ENCODE results near the gene SYNE3.

SYNE3 gene

DNA sequence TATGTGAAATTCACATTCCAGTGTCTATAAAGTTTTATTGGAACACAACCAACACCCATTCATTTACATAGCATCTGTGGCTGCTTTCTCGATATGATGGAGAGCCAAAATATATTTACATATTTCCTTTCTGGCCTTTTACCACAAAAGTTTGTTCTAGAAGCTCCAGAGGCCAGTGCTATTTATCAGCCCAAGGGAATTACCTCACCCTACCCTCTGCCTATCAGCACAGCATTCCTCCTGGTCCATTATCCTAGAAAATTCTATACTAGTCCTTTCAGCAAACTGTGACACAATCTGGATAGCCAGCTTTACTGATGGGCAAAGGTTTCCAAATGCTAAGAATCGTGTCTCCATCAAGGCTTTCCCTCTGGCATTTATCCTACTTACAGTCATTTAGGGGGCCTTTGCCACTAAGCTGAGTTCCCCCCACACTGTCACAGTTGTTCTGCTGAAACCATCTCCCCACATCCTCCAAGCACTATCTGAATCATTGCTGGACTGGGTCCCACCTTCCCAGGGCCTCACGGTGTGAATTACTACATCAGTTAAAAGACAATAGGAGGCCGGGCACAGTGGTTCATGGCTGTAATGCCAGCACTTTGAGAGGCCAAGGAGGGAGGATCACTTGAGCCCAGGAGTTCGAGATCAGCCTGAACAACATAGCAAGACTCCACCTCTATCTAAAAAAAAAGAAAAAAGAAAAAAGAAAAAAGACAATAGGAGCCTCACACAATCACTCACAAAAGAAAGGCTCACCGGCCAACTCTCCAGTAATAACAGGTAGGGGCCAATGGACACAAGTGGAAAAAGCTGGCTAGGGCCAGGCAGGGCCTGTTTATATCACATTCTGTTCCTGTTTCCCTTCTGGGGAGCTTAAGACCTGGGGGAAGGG, 12.1 kb downstream of the SYNE3 start:
- peak; percentile 49 for DNase-seq (ENCODE audit: low spot score)

- DNase-seq (ENCODE audit: low spot score) = no peak
Observed at GRCh38 chr14:95503365-95504134, 12.9 kb downstream of the SYNE3 start.

DNA sequence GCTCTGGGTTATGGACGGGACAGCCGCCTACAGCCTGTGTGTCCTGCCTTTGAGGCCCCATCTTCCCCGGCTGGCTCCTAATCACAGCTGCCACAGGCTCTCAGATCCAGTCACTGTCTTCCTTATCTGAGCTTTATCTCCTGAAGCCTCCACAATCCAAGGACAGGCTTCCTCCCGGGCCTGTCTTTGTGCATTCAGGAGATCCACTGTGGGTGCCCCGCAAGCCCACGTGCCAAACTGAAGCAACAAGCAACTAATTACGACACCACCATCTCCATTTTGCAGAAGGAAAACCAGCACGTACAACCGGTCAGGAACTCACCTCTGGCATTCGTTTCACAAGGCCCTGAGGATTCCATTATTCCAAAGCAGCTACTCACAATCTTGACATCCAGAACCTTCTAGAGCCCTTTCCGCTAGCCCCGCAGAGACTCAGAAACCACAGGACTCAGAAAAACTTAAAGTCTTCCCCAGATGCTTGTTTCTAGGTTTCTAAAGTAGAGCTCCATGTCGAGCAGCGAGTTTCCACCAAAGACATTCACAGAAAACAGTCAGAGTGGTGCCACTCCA, 14.0 kb downstream of the SYNE3 start:
- DNase-seq (ENCODE audit: low spot score) = no peak

GRCh38 chr14:95500772-95501401, 15.6 kb downstream of the SYNE3 start:
- DNase-seq (ENCODE audit: low spot score) = peak; percentile 89

- DNase-seq (ENCODE audit: low spot score) = no peak
Observed at GRCh38 chr14:95500201-95500681, 16.2 kb downstream of the SYNE3 start.

DNA sequence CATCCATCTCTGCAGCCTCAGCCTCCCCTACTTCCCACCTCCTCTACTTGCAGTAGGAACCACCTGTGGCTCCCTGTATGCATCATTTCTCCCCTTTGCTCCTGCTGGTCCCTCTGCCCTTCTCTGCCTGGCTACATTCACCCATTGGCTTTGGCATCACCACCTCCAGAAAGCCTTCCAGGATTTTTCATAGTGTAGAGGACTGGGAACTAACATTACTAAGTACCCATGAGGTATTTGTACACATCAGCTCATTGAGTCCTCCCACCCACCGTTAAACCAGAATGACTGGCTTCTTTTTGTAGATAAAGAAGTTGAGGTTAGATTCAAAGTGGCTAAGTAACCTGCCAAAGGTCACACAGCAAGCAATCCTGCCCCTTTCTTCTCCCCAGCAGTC, 17.1 kb downstream of the SYNE3 start:
- DNase-seq (ENCODE audit: low spot score) = no peak

DNA sequence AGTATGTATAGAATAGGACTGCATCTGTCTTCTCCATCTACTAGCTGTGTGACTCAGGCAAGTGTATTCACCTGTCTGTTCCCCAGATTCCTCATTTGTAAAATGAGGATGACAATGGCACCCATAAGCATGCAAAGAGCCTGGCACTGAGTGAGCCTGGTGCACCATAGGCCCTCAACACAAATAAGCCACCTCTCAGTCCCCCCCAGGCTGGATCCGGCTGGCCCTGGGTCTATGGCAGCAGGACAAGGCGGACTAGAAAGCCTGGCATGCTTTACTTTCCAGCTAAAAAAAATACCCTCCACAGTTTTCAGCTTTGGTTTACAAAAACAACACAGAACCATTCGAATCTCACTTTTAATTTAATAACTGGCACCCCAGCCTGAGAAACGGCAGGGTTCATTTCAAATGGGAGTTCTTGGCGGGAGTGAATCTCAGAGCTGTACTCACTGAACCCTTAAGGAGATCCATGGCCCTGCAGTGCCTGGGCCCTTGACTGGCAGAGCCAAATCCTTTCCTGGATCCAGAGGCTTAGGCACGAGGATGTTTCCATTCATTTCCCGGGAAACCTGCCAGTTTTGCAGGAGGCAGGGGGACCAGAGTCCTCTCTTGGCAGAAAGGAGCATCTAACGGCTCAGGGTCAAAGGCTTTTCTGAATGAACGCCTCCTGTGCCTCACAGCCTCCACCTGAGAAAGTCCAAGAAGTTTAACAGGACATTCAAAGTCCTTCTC, 17.7 kb downstream of the SYNE3 start:
- no peak for DNase-seq (ENCODE audit: low spot score)

DNA sequence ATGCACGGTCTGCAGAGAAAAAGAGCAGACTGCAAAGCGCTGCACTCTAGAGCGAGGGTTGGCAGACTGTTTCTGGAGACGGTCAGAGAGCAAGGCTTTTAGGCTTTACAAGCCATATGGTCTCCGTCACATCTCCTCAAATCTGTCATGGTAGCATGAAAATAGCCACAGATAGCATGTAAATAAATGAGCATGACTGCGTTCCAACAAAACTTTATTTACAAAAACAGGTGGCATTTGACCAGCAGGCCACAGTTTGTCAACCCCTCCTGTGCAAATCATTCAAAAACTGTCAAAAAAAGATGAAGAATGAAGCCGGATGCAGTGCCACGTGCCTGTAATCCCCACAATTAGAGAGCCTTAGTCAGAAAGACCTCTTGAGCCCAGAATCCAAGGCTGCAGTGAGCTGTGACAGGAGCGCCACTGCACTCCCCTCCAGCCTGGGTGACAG, 18.9 kb downstream of the SYNE3 start:
- no peak for DNase-seq (ENCODE audit: low spot score)

GRCh38 chr14:95496690-95497259, 19.7 kb downstream of the SYNE3 start:
- DNase-seq (ENCODE audit: low spot score) = no peak

- peak; percentile 51 for DNase-seq (ENCODE audit: low spot score)
Observed at GRCh38 chr14:95496111-95496681, 20.3 kb downstream of the SYNE3 start.

DNA sequence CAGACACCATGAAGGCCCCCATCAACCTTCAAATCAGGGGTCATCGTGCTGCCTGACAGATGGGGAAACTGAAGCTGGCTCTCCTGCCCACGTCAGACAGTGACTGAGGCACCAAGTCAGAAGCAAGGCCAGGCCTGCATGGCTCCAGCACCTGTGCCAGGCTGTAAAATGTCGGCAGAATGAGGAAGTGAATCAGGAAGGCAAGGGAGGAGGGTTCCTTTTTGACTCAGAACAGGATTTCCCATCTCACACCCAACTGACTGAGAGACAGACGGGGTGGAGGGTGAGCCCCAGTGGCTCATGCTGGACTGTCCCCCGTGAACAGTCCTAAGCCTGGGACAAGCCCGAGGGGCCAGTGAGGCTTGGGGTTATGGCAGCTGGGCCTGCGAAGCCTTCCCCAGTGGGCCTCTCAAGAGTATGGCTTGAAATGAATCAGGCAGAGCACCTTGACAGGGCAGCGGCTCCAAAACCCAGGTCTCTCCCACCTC, 20.9 kb downstream of the SYNE3 start:
- DNase-seq (ENCODE audit: low spot score) = no peak

DNA sequence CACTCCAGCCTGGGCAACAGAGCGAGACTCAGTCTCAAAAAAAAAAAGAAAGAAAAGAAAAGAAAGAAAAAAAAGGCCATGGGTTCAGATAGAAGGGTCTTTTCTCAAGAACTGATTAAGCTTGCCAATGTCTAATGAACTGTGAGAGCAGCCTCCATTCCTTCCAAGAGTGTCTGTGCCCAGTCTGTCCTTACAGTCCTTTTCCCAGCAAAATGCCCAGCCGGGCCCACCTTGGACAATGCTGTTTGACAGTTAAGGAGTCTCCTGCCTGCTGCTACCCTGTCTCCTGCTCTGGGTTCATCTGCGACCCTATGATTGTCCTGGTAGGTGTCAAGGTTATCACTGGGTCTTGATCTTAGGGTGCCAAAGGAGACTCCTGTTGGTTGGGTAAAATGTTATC, 21.4 kb downstream of the SYNE3 start:
- DNase-seq (ENCODE audit: low spot score) = no peak

GRCh38 chr14:95494456-95494855, 22.0 kb downstream of the SYNE3 start:
- no peak for DNase-seq (ENCODE audit: low spot score)

DNA sequence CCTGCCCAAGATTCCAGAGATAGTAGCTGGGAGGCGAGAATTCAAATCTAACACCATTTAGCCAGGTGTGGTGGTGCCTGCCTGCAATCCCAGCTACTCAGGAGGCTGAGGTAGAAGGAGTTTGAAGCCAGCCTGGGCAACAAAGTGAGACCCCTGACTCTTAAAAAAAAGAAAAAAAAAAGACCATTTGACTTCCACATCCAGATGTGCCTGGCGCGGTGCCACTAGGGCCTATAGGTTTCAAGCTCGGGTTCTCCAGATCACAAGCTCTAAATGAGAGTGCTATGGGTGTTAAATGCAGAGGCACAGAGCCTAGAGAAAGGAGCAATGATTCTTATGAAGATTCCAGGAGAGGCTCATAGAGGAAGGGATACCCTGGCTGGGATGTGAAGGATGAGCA, 22.5 kb downstream of the SYNE3 start:
- DNase-seq (ENCODE audit: low spot score) = no peak

- DNase-seq (ENCODE audit: low spot score) = no peak
Observed at GRCh38 chr14:95493503-95493902, 22.9 kb downstream of the SYNE3 start.

DNA sequence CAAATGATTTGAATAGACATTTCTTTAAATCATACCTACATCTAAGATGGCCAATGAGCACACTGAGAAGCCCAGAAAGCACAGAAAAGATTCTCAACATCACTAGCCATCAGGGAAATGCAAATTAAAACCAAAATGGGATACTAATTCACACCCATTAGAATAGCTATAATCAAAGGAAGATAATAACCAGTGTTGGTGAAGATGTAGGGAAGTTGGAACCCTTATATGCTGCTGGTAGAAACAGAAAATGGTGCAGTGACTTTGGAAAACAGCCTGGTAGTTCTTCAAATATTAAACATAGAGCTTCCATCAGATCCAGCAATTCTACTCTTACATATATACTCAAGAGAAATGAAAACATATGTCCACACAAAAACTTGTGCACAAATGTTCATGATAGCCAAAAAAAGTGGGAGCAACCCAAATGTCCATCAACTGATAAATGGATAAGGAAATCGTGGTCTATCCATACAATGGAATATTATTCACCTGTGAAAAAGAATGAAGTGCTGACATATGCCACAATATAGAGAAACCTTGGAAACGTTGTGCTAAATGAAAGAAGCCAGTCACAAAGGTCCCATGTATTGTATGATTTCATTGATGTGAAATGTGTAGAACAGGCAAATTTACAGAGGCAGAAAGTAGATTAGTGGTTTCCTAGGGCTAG, 24.4 kb downstream of the SYNE3 start:
- no peak for DNase-seq (ENCODE audit: low spot score)

GRCh38 chr14:95490727-95491451, 25.6 kb downstream of the SYNE3 start:
- DNase-seq (ENCODE audit: low spot score) = no peak

DNA sequence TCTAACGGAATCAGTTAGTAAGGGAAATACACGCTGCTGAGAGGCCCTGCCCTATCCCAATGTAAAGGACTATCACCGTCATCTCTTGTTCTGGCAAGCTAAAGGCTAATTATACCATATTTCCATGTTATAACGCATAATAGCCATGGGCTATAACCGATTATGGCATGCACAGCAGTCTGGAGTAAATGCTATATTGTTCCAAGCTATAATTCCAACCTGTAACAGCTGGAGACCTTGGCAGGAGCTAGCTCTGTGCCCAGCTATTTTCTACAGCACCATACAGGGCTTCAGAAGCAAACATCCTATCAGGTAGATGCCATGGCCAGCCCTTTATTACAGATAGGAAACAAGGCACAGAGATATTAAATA, 26.3 kb downstream of the SYNE3 start:
- no peak for DNase-seq (ENCODE audit: low spot score)
